GOT3 (cell line): ENCODE results near the gene FYN.
"Not testable (repeated sequence)": the region's sequence is repeated elsewhere in the genome, so short reads cannot be mapped to it uniquely, and the experiment has no call there.

Experiments
- DNase-seq: peaks from one replicate; lab custom pipeline; 2025; ENCODE audit warnings: mixed read lengths; lab: John Stamatoyannopoulos, UW

Gene FYN

DNA sequence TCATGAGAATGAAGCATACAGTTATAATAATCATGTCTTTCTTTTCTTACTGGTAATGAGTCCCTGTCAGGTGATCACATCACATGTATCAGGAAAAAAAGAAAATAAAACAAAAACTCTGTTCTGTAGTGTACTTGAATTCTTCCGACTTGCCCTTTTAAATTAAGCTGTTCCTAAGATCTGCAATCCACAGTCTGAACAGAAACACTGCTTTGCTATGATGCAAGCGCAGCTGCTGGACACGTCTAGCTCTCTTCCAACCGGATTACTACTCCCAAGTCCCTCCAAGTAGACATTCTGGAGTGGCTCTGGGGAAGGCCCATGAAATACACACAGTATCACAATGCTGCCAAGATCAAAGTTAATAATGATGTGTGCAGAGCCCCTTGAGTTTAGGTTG is 83.7 kb downstream of the FYN start:
- no peak for DNase-seq

- no peak for DNase-seq
These were observed 84.6 kb downstream of the FYN start for GRCh38 chr6:111788379-111789276.

DNA sequence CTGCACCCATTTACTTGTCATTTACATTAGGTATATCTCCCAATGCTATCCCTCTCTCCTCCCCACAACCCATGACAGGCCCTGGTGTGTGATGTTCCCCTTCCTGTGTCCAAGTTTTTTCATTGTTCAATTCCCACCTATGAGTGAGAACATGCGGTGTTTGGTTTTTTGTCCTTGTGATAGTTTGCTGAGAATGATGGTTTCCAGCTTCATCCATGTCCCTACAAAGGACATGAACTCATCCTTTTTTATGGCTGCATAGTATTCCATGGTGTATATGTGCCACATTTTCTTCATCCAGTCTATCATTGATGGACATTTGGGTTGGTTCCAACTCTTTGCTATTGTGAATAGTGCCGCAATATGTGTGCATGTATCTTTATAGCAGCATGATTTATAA is 87.1 kb downstream of the FYN start:
- DNase-seq = not testable (repeated sequence)

GRCh38 chr6:111784433-111784832 is 88.8 kb downstream of the FYN start:
- DNase-seq = no peak

DNA sequence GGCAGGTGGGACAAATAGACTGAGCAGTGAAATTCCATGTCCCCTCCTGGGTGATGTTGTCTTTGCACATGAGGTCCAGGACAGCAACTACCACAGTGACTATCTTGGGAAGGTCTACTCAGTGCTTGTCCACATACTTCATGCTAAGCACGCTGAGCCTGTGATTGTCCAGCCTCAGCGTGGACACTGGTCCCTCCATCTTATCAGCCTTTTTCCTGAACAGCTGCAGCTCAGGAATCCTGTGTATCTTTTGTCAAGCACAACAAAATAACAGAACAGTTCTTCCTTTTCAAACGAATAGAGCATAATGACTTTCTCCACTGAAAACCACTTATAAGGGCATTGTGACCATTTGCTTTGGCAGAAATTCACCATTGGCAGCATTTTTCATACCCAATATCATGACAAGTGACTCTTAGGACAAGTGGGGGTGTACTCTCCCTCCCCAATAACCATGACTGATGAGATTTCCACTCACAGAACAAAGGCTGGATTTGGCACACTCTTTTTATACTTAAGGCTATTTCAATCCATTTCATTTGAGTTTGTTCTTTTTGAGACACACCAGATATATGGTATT is 90.3 kb downstream of the FYN start:
- DNase-seq = no peak

GRCh38 chr6:111782192-111782809 is 91.0 kb downstream of the FYN start:
- no peak for DNase-seq

DNA sequence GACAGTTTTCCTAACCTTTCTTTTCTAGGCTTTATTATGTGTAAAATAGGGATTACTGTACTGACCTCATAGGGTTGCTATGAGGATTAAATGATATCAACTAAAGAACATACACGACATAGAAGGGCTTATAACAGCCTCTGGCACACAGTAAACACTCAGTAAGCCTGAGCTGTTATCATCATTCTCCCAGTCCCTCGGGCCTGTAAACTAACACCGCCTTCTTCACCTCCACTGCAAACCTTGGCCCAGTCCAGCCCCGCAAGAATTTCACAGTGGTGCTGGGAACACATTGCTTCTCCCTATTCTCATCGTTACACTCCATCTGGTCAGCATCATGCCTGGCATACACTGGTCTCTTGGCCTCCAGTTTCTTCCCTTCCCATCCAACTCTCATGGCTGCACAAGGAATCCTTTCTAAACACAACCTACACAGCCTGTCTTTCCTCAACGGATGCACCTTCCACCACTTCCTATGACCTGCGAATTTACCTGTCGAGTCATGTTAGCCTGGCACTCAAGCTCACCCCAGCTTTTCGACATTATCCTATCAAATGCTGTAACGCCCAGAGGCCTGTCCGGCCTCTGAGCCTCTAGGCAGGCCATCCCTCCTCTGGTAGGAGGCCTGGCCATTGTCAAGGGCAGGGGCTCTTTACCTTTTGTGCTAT is 92.1 kb downstream of the FYN start:
- no peak for DNase-seq

DNA sequence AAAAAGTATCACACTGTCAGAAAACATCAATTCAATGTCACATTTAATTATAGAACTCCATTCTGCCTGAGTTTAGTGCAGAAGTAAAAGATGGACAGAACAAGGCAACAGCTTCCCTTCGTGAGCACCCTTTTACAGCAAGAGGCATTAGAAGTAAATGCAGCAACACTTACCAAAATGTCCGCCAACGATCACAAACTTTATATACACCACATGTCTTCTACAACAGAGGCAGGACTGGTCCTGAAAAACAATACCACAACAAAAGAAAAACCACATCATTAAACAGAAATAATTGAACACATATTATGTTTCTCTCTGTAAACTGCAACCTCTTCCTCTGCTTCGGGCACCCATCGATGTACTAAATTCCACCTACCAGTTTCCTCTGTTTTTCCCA is 92.9 kb downstream of the FYN start:
- DNase-seq = no peak

DNA sequence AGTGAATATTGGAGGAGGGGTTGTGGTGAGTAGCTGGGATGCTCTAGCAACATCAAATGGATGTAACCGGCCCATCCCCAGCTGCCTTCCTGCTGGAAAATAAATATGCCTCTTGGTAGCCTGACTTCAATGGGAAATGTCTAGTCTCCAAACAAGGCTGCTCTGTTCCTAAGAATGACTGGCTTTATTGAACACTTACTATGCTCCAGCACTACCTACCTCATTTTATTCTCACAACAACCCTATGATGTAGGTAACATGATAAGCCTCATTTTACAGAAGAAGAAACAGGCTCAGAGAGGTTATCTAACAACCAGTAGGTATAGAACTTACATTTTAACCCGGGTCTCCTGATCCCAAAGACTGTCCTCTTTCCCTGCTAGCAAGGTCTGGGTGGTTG is 93.6 kb downstream of the FYN start:
- DNase-seq = no peak

GRCh38 chr6:111779031-111779430 is 94.2 kb downstream of the FYN start:
- DNase-seq = no peak

DNA sequence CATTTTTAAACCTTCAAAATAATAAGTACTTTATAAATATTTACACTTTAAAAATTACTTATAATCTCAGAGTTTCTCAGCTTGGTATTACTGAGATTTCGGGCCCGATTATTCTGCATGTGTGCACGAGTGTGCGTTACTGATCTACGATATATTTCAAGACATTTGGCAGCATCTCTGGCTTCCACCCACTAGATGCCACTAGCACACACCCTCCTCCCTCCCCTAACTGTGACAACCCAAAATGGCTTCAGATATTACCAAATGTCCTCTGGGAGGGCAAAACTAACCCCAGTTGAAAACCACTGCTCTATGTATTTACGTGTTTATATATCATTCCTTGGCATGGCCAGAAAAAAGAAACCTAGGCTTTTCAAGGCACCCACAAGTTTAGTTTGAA is 95.9 kb downstream of the FYN start:
- DNase-seq = no peak

DNA sequence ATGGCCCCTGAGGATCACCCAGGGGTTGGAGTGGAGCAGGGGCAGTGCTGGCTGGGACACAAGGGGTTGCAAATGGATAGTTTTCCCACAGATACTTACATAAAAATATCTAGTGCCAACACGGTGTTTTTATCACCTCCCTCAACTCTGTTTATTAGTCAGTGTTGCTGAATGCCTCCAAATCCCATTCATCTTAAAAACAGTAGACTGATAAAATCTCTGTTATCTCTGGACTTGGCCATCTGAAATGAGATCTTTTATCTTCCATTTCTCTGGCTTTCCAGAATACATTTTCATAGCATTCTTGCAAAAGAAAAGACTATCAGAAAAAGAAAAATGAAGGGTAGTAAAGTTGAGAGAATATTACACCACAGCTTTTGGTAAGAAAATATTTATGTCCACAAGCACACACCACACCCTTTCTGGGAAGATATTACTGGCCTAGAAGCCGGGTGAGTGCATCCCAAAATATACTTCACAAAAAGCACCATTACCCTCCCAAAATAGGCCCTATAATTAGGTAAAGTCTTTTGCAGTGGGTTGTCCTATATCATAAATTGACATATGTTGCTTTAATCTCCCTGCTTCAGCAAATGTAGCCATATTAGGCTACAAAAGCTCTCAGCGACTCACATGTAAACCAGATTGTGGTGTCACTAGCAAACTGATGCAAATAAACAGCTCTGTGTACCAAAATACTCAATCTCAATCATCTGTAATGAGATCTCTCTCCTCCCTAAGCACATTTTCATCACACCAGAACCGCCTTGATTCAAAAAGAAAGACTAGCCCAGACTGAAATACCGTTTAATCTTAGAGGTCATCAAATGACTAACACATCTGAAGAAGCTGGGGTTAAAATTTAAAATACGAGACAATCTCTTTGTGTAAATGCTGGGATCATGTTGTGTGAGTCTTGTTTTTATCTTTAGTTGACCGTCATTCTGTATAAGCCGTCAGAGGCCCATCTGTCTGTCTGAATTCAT is 96.7 kb downstream of the FYN start:
- DNase-seq = no peak

GRCh38 chr6:111775145-111775922 is 97.9 kb downstream of the FYN start:
- no peak for DNase-seq

DNA sequence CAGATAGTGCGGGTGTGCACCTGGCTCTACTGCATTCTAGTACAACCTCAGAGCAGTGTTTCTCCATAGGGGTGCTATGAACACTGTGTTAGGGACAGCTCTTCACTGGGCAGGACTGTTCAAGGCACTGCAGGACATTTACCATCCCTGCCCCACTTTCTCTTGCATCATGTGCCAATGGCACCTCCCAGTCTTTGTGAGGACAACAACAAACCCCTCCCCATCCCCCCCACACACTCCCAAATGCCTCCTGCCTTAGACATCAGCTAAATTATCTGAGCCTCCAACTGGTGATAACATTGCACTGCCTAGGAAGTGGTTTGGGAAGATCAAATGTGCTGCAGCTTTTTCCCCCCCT is 98.9 kb downstream of the FYN start:
- no peak for DNase-seq

GRCh38 chr6:111773501-111774345 is 99.5 kb downstream of the FYN start:
- no peak for DNase-seq

GRCh38 chr6:111772381-111772780 is 100.9 kb downstream of the FYN start:
- DNase-seq = no peak

DNA sequence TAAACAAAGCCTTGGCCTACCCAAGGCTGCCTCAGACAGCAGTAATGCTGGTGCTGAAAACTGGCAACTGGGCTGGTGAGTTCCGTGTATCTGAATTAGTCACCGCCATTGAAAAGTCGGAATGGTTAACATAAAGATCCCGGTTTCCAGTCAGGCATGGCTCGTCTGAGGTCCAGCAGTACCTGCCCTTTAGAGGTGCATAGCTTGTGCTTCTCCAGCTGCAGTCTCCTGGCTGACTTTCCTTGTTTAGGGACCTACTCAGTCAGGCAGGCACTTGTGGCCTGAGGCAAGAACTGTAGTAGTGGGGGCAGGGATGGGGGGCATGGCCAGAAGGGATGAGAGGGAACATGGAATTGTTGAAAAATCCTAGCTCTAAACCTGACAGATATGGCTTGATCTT is 101.6 kb downstream of the FYN start:
- DNase-seq = no peak

DNA sequence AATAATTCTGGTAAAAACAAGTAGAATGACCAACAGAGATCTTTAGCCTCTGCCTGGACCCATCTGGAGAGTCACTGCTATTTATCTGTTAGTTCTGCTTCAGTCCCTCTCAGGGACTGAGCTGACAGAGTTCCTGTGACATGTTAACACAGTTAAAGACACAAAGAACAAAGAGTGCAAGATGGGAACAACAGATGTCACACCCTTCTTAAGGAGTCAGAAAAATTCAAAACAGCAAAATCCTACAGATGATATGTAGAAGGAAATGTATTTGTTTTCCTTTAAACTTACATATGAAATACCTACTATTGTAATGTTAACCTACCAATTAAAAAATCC is 102.2 kb downstream of the FYN start:
- no peak for DNase-seq

DNA sequence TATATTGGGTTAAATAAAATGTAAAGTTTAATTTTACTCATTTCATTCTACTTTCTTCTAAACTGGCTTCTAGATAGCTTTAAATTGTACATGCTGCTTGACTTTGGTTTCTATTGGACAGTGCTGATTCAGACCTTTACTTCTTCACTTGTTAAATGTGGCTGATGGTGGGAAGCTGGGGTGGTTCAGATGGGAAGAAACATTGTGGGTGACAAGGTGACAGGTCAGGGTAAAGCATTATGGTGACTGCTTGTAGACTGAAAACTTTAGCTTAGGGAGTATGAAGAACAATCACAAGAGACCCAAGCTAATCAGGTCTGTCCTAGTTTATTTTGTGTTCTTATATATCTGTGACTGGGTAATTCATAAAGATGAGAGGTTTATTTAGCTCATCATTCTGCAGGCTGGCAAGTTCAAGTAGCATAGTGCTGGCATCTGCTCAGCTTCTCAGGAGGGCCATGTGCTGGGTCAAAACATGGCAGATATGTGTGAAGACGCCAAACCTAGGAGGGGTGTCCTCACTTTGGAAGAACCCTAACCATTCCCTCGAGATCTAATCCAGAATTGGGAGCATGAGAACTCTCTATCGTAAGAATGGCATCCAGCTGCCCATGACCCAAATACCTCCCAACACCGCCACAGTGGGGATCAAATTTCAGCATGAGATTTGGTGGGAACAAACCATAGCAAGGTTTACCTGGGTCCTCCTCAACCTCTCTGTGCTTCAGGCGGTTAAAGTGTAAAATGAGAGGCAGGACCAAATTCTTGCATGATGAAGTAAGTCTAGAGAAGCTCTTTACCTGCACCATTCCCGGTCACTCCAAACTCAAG is 102.8 kb downstream of the FYN start:
- DNase-seq = no peak
